GM18507 (cell line): Measurements from ENCODE around the gene UBR3.
"Not testable (repeated sequence)": the region's sequence is repeated elsewhere in the genome, so short reads cannot be mapped to it uniquely, and the experiment has no call there.

ENCODE experiments used
- DNase-seq: peaks from one replicate; pipeline ENCODE4 v3.0.0; 2011; ENCODE audit warnings: low read depth; ENCODE audit not compliant: insufficient read length; ENCODE audit errors: extremely low spot score
- FAIRE-seq: peaks from 2 replicates; lab custom pipeline; 2011; peaks lifted over from hg19 to GRCh38; lab: Jason Lieb, UNC

Gene UBR3

DNA sequence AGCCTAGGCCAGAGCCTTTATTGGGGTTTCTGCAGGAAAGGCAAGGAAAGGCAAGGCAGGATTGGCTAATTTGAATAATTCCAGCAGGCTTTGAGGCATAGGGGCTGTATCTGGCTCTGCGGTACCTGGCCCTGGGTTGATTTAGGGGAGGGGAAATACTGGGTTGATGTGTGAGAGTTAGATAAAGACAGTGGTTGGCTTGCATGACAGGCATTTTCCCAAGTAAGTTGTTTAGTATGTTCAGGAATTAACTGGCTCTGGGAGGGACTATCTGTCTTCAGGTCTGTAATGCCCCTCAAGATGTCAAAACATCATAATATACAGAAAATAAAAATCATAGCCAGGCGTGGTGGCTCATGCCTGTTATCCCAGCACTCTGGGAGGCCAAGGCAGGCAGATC is 98.7 kb downstream of the UBR3 start:
- DNase-seq, result no peak
- no peak for FAIRE-seq

DNA sequence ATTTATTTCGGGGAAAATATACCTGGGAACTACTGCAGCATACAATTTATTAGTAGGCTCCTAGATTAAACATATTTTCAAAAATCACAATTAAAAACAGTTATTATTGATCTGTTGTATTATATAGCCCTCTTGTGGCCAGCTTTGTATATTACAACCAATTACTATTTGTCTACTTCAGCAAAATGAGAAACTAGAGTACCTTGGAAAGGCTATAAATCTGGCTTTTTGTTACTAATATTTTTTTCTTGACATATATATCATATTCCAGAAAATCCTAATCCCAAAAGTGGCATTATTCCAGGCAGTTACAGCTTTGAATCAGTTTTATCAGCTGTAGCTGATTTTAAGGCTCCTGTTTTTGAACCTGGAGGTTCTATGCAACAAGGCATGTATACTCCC is 101.2 kb downstream of the UBR3 start:
- DNase-seq, result no peak
- peak; percentile 86 for FAIRE-seq

DNA sequence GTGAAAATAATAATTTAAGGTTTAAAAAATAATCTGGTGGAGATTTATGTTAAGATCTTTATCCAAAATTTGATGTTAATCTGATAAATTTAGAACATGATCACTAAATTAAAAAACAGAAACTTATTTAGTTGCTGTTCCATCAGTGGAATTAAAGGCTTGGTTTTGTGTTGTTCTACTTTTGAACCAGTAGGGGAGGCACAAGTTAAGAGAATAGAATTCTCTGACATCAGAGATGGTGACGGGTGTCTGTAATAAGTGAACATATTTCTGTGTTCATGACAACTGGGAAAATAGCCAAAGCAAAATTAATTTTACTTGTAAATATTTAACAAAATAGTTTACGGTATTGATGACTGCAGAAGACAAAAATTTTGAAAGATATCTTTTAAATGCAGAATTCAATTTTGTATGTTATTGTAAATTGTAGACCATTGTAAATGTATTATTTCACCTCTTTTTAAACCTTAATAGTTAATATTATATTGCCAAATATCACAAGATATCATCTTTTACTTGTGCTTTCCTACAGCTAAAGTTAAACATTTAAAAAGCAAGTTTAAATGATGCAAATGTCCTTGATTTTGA is 106.0 kb downstream of the UBR3 start:
- DNase-seq, result peak; percentile 8
- peak; percentile 70 for FAIRE-seq

DNA sequence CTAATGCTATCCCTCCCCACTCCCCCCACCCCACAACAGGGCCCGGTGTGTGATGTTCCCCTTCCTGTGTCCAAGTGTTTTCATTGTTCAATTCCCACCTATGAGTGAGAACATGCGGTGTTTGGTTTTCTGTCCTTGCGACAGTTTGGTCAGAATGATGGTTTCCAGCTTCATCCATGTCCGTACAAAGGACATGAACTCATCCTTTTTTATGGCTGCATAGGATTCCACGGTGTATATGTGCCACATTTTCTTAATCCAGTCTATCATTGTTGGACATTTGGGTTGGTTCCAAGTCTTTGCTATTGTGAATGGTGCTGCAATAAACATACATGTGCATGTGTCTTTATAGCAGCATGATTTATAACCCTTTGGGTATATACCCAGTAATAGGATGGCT is 109.4 kb downstream of the UBR3 start:
- not testable (repeated sequence) for DNase-seq, FAIRE-seq

DNA sequence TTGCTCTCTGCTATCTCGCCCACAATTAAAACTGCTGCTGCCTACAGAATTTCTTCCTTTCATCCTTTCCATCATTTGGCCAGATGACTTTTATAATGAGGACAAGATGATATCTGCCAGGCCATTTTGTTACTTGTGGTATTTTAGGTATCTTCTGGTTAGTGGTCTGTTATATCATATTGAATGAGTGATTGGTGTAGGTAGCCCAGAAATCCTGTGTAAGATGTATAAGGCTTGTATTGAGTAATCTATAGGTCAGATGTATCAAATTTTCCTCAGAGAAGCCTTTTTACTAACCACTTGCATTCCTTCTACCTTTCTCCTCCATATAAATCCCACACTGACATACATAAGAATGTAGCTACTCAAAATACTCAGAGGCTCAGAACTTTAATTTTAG is 118.3 kb downstream of the UBR3 start:
- peak; percentile 51 for FAIRE-seq
- no peak for DNase-seq

DNA sequence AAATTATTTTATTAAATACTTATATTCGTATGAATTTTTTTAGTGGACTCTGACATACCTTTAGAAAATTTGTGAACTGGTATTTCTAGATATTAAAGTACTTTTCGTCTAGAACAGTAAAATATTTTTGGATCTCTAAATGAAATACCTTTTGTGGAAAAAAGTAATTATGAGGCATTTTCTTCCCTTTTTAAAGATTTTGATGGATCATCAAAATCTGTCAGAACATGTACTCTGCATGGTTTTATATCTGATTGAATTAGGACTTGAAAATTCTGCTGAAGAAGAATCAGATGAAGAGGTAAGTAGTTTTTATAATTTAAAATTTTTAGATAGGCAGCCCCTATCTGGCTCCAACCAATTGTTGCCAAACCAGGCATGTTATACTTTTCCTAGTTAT is 118.8 kb downstream of the UBR3 start:
- DNase-seq (no peak), FAIRE-seq (no peak)

DNA sequence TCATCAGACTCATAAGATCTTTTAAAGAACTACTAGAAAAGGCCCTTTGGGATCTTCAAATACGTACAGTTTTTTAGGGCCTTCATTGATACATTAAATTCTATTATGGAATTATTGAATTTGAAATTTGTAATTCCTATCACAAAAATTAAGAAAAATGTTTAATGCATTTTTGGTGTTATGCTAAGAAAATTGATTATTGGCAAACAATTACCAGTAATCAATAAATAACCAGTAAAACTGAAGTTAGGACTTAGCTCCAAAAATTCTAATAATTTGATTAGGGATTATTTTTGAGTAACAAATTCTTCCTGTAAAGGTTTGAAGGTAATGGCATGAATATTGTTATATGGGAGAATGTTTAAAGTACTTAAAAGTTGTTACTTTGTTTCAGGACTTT is 119.3 kb downstream of the UBR3 start:
- FAIRE-seq, result no peak
- no peak for DNase-seq

DNA sequence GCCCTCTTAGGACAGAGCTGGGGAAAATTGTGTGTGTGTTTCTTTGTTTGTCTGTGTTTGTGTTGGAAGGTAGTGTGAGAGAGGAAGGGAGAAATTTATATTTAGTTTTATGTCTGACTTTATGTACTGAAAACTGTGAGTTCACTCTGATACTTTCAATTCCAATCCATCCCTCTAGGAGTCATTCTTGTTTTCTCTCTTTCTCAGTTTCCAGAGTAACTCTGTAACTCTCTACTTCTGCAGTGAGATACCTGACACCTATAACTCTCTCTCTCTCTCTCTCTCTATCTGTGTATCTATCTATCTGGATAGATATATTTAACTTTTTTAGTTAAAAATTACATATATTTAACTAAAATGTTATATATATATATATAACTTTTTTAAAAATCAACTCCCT is 128.7 kb downstream of the UBR3 start:
- FAIRE-seq, result no peak
- no peak for DNase-seq

DNA sequence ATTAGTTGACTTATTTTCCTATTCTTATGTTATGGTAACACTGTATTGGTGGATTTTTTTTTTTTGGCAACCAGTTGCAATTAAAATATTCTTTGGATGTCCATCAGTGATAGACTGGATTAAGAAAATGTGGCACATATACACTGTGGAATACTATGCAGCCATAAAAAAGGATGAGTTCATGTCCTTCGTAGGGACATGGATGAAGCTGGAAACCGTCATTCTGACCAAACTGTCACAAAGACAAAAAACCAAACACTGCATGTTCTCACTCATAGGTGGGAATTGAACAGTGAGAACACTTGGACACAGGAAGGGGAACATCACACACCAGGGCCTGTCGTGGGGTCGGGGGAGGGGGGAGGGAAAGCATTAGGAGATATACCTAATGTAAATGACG is 130.0 kb downstream of the UBR3 start:
- DNase-seq, FAIRE-seq: not testable (repeated sequence)

DNA sequence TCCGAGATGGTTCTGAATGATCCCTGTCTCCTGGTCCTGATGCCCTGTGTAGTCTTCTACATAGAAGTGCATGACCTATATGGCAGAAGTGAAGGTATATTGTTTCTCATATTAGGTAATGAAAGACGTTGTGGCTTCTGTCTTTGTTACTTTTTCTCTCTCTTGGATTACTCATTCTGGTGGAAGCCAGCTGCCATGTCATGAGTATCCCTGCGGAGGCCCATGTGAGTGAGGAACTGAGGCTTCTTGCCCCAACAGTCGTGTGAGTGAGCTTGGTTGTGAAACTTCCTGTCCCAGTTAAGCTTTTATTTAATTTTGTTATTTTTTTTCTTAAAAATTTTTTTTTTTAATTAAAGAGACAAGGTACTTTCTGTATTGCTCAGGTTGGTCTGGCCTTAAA is 134.7 kb downstream of the UBR3 start:
- no peak for FAIRE-seq

DNA sequence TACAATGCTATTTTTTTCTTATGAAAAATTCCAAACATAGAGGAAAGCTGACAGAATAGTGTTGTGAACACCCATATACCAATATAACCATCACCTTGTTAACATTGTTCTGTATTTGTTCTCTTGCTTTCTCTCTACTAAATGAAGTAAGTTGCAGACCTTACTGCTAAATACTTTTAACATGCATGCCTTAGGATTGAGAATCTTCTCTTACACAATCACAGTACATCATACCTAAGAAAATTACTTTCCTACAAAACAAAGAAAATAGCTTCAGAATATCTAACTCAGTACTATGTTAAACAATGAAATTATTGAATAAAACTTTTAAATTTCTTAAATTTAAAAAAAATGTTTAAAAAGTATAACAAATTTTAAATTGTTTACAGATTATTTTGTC is 136.5 kb downstream of the UBR3 start:
- DNase-seq (no peak), FAIRE-seq (no peak)

More for the DNA sequence above, 134.7 kb downstream of the UBR3 start:
- no peak for DNase-seq

DNA sequence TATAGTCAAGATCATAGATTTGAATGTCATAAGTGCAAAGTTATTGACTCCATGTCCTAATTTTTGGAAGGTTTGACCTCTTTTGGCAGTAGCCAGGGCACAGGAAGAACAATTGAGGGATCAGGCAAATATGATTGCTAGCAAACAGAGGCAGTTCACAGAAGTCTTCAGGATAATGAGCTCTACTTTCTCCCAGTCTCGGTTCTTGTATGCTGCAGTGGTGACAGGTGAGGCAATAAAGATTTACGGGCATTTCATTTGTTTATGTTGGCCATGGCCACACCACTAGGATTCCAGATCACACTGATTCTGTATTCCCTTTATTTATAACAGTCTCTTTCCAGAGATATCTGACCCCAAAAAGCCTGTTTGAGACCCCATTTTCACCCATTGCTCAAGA is 137.5 kb downstream of the UBR3 start:
- no peak for FAIRE-seq
- DNase-seq, result no peak

DNA sequence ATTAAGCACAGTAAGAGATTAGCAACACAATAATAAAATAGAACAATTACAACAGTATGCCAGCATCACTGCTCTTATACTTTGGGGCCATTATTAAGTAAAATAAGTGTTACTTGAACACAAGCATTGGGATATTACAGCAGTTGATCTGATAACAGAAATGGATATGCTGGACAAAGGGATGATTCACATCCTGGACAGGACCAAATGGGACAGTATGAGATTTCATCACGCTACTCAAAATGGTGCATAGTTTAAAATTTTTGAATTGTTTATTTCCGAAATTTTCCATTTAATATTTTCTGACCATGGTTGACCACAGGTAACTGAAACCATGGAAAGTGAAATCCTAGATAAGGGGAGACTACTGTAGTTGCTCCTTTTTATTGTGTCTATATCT is 138.2 kb downstream of the UBR3 start:
- FAIRE-seq (no peak), DNase-seq (no peak)

DNA sequence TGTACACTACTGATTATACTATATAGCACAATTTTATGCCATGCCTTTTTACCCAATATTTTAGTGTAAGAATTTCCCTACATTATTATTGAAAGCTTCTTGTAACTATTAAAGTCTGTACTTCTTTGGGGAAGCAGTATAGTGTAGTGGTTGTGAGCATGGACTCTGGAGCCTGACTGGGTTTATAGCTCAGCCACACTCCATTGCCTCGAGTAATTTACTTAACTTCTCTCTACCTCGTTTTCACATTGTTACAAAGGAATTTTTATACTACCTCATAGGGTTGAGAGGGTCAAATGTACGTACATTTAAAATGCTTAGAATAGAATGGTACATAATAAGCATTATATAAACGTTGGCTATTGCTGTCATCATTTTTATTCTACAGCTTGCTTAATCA is 139.2 kb downstream of the UBR3 start:
- no peak for DNase-seq

DNA sequence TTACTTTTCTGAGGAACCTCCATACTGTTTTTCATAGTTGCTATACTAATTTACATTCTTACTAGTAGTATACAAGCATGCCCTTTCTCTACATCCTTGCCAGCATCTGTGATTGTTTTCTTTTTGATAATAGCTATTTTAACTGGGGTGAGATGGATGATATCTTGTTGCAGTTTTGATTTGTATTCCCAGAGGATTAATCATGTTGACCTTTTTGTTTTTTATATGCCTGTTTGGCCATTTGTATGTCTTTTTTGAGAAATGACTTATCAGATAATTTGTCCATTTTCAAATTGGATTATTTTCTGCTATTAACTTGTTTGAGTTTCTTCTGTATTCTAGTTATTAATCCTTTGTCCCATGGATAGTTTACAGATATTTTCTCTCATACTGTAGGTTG is 141.5 kb downstream of the UBR3 start:
- DNase-seq (no peak), FAIRE-seq (no peak)

More for the DNA sequence above, 139.2 kb downstream of the UBR3 start:
- no peak for FAIRE-seq

DNA sequence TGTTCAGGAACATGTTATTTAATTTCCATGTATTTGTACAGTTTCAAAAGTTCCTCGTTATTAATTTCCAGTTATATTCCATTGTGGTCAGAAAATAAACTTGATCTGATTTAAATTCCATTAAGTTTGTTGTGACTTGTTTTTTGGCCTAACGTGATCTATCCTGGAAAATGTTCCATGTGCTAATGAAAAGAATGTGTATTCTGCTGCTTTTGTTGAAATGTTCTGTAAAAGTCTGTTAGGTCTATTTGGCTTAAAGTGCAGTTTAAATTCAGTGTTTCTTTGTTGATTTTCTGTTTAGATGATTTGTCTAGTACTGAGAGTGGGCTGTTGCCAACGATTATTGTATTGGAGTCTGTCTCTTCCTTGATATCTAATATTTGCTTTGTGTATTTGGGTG is 148.0 kb downstream of the UBR3 start:
- DNase-seq (no peak), FAIRE-seq (no peak)

DNA sequence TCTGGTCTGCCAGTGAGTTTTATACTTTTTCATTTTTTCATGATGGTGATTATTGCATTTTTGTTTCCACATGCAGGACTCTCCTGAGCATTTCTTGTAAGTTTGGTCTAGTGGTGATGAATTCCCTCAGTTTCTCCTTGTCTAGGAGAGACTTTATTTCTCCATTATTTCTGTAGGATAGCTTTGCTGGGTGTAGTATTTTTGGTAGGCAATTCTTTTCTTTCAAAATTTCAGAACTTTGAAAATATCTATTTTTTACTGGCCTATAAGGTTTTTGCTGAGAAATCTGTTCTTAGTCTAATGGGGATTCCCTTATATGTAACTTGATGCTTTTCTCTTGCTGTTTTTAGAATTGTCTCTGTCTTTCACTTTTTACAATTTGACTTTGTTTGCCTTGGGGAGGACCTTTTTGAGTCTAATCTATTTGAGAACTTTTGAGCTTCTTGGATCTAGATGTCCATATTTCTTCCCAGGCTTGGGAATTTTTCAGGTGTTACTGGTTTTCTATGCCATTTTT is 149.1 kb downstream of the UBR3 start:
- no peak for DNase-seq
- FAIRE-seq, result no peak

DNA sequence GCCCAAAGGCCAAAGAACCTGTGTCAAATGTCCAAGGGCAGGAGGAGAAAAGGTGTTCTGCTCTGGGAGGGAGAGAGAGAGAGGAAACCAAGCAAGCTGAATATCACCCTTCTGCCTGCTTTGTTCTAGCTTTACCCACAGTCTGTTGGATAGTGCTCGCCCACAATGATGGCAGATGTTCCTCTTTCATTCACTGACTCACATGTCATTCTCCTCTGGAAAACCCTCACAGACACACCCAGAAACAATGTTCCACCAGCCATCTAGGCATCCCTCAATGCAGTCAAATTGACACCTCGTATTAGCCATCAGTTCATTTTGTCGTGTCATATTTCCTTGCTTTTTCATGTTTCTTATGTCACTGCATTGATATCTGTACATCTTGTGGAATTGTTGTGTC is 150.3 kb downstream of the UBR3 start:
- FAIRE-seq, result no peak
- DNase-seq, result no peak

DNA sequence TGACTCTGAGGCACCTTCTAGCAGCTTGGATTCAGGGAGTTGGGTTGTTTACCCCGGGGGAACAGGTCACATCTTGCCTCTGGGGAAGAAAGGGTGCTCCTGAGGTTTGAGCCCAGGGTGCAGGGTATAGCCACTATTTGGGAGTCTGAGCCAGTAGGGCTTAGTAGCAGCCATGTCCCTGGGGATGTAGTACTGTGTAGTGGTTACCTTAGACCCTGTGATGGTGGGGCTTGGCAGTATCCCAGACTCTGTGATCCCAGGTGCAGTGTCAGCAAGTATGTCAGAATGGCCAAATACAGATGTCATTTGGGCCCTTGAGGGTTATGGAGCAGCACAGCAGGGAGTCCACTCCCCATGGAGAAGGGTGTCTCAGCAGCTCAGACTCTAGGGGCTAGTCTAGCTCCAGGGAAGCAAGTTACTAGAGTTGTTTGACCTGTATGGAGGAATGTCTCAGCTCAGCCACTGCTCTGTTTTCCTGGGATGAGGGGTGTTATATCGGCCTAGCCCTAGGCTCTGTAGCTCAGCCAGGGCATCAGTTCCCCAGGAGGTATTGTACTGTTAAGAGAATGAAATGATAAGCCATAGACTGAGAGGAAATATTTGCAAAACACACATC is 151.3 kb downstream of the UBR3 start:
- FAIRE-seq (no peak), DNase-seq (no peak)

DNA sequence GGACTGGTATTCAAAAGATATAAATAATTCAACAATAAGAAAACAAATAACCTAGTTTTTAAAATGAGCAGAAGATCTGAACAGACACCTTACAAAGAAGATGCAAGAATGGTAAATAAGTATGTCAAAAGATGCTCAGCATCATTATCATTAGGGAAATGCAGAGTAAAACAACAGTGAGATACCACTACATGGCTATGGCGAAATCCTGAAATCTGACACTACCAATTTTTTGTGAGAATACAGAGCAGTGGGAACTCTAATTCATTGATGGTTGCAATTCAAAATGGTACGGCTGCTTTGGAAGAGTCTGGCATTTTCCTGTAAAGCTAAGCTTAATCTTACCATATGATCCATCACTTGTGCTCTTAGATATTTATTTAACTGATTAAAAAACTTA is 151.8 kb downstream of the UBR3 start:
- no peak for DNase-seq
- no peak for FAIRE-seq

DNA sequence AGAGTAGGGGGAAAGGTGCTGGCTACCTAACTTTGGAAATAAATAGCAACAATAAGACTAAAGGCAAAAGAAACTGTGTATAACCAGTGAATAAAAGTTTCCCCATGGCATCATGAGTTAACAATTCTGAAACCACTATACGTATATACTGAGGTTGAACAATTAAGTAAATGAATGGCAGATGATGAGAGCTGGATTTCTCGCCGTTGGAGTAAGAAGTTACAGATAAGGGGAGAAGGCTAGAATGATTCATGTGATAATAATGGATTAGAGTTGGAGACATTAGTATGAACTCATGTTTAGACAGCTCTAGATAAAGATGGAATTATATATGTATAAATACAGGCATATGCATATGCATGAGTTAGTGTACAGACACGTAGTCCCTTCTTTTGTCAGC is 152.7 kb downstream of the UBR3 start:
- FAIRE-seq (no peak), DNase-seq (no peak)

DNA sequence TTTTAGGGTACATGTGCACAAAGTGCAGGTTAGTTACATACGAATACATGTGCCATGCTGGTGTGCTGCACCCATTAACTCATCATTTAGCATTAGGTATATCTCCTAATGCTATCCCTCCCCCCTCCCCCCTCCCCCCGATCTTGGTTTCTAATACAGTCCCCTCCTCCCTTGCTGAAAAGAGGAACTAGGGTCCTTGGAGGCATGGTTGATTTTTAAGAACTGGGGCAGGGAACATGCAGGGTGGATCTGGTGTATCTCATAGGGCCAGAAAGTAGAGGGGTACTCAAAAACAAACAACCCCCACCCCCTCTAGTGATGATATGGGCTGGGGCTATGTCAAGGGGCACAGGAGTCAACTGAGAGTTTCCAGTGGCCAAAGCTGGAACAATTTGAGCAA is 153.4 kb downstream of the UBR3 start:
- no peak for FAIRE-seq
- no peak for DNase-seq
